Stimulated activated CD4-positive, alpha-beta T cell treated with anti-CD3 and anti-CD28 coated beads, Interleukin-12 subunit alpha, Interleukin-12 subunit beta, amount 100 ng/mL, for 48 hours (primary cell): ENCODE data around the gene PCP2.
A peak's percentile ranks its signal among the peaks of the same experiment; 100 is the strongest.

Experiments
- DNase-seq, 3 donors: peaks; one replicate each; pipeline ENCODE4 v3.0.0-alpha.2; 2020; ENCODE audit warnings: low read depth in 2 of 3, low spot score in 1 of 3

Gene PCP2

GRCh38 chr19:7633698-7634097 is at the start of gene PCP2:
Gene PCP2, minus strand, starts transcription at chr19:7633719. Its CDS starts 262 bp downstream, at chr19:7633457.
- DNase-seq: no peak

GRCh38 chr19:7682175-7682855 is 48.8 kb upstream of the PCP2 start:
- no peak for DNase-seq

- DNase-seq: peak; percentile 79 to 95 (median 83)
Measured at GRCh38 chr19:7681340-7682174, 48.0 kb upstream of the PCP2 start.

GRCh38 chr19:7680606-7681339 is 47.3 kb upstream of the PCP2 start, which contains the start of gene TRAPPC5:
Gene TRAPPC5, plus strand, starts transcription at chr19:7680833. Its CDS starts 1,421 bp downstream, at chr19:7682254.
- DNase-seq: peak; percentile 72 to 81 (median 81)

GRCh38 chr19:7679771-7680605 is 46.5 kb upstream of the PCP2 start:
- DNase-seq: no peak

- DNase-seq: peak; percentile 41 to 55 (median 49)
Measured at GRCh38 chr19:7678971-7679751, 45.6 kb upstream of the PCP2 start.

GRCh38 chr19:7677669-7678311 is 44.3 kb upstream of the PCP2 start:
- no peak for DNase-seq

GRCh38 chr19:7676854-7677253 is 43.3 kb upstream of the PCP2 start, which contains the start of gene MCEMP1:
Gene MCEMP1, plus strand, starts transcription at chr19:7677090. Its CDS starts 31 bp downstream, at chr19:7677121.
- DNase-seq: no peak

- DNase-seq: no peak
Measured at GRCh38 chr19:7676376-7676775, 42.9 kb upstream of the PCP2 start.

- DNase-seq: no peak
Measured at GRCh38 chr19:7674010-7675005, 40.8 kb upstream of the PCP2 start.

GRCh38 chr19:7672522-7672921 is 39.0 kb upstream of the PCP2 start:
- no peak for DNase-seq

GRCh38 chr19:7670790-7671189 is 37.3 kb upstream of the PCP2 start:
- no peak for DNase-seq

GRCh38 chr19:7670150-7670783 is 36.7 kb upstream of the PCP2 start:
- no peak for DNase-seq

- no peak for DNase-seq
Measured at GRCh38 chr19:7669641-7670040, 36.1 kb upstream of the PCP2 start.

- DNase-seq: no peak
Measured at GRCh38 chr19:7668842-7669241, 35.3 kb upstream of the PCP2 start, which contains the start of gene RETN. Gene RETN, plus strand, starts transcription at chr19:7669049. Its CDS starts 278 bp downstream, at chr19:7669327.

- no peak for DNase-seq
Measured at GRCh38 chr19:7665076-7665475, 31.6 kb upstream of the PCP2 start.

- DNase-seq: no peak
Measured at GRCh38 chr19:7663706-7664105, 30.2 kb upstream of the PCP2 start.

GRCh38 chr19:7662657-7663056 is 29.1 kb upstream of the PCP2 start:
- no peak for DNase-seq
